Activated CD4-positive, alpha-beta memory T cell treated with anti-CD3 and anti-CD28 coated beads, Interleukin-2, amount 10 ng/mL, durations not matched to agents 7 days and 5 days (primary cell): ENCODE measurements around the gene THSD7A. TPM values are rescaled to one million over a fixed set of nuclear protein-coding genes. Genes with fewer than 3 reads are reported as not detected.

ENCODE experiments used
- CTCF ChIA-PET: fragments of 350-600 bp; sonication (Branson Sonifier 250); formaldehyde crosslinking; loops from one replicate; lab custom pipeline; 2021; ENCODE audit warnings: antibody characterized with exemption, inconsistent platforms; lab: Charles Lee
- POLR2A ChIA-PET: fragments of 350-600 bp; sonication (Branson Sonifier 250); formaldehyde crosslinking; loops from one replicate; lab custom pipeline; 2021; ENCODE audit warnings: antibody characterized with exemption; lab: Charles Lee
- DNase-seq: peaks from one replicate; pipeline ENCODE4 v3.0.0-alpha.2; 2020
- H3K27ac Mint-ChIP-seq: one replicate; pipeline ENCODE4 v1.8.0; 2021; ENCODE audit warnings: mild to moderate bottlenecking, mixed read lengths
- H3K27me3 Mint-ChIP-seq: one replicate; pipeline ENCODE4 v1.8.0; 2021; ENCODE audit warnings: mixed read lengths
- H3K36me3 Mint-ChIP-seq: one replicate; pipeline ENCODE4 v1.8.0; 2021; ENCODE audit warnings: low read depth, mixed read lengths
- H3K4me1 Mint-ChIP-seq: one replicate; pipeline ENCODE4 v1.8.0; 2021; ENCODE audit warnings: mixed read lengths
- H3K4me3 Mint-ChIP-seq: one replicate; pipeline ENCODE4 v1.8.0; 2021; ENCODE audit warnings: mild to moderate bottlenecking, mixed read lengths
- H3K9me3 Mint-ChIP-seq: one replicate; pipeline ENCODE4 v1.8.0; 2021; ENCODE audit warnings: mixed read lengths
- total RNA-seq, 2 experiments: library from RNA; stranded (reverse); gene quantifications; one replicate each; pipeline ENCODE4 v1.2.3, GENCODE V29; 2021

Gene THSD7A
- total RNA-seq, 2 experiments from 2014 or later: not detected

- Mint-ChIP-seq H3K27me3 (no peaks in the 10 kb centered on the region), H3K27ac (no peak overlapping the region), H3K4me3 (no peak overlapping the region), H3K9me3 (no peaks in the 10 kb centered on the region), H3K36me3 (no peaks in the 10 kb centered on the region), H3K4me1 (no peaks in the 10 kb centered on the region)
- ChIA-PET POLR2A (no interaction called here), CTCF (no interaction called here)
- DNase-seq: no peak
Observed at GRCh38 chr7:11699666-11700065, 132.3 kb downstream of the THSD7A start.

DNA sequence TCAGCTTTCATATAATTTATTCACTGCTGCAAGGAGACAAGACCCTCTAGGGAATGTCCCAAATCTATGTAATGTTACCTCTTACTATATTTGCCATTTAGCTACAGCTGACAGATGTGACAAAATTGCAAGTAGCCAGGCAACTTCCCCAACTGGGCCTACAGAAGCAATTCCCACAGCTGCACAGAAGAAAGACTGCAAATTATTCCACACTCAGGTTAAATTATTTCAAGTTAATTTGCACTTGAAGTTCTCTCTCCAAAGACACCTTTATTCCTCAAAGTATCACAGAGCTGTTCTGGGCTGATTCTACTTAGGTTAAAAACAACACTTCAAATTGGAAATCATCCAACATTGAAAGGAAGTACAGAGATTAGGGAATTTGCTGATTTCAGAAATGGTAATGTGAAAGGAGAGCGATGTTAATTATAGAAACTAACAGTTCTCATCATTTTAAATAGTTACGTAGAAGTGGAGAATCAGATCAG is 133.6 kb downstream of the THSD7A start:
- POLR2A ChIA-PET: no interaction called here
- CTCF ChIA-PET: no interaction called here
- no peaks in the 10 kb centered on the region for H3K4me1 Mint-ChIP-seq
- H3K27ac Mint-ChIP-seq: no peak overlapping the region
- H3K4me3 Mint-ChIP-seq: no peak overlapping the region
- DNase-seq: no peak
- no peaks in the 10 kb centered on the region for H3K36me3 Mint-ChIP-seq
- H3K9me3 Mint-ChIP-seq: no peaks in the 10 kb centered on the region
- no peaks in the 10 kb centered on the region for H3K27me3 Mint-ChIP-seq

- ChIA-PET CTCF (no interaction called here), POLR2A (no interaction called here)
- Mint-ChIP-seq H3K36me3 (no peaks in the 10 kb centered on the region), H3K27me3 (no peaks in the 10 kb centered on the region), H3K4me1 (no peaks in the 10 kb centered on the region), H3K4me3 (no peak overlapping the region), H3K9me3 (peaks cover 2% of the 10 kb centered on the region), H3K27ac (no peak overlapping the region)
- DNase-seq: no peak
Observed at GRCh38 chr7:11690395-11690794, 141.6 kb downstream of the THSD7A start.

- ChIA-PET POLR2A (no interaction called here), CTCF (no interaction called here)
- Mint-ChIP-seq H3K9me3 (peaks cover 6% of the 10 kb centered on the region), H3K4me3 (no peak overlapping the region), H3K27me3 (no peaks in the 10 kb centered on the region), H3K4me1 (no peaks in the 10 kb centered on the region), H3K36me3 (no peaks in the 10 kb centered on the region), H3K27ac (no peak overlapping the region)
- no peak for DNase-seq
Observed at GRCh38 chr7:11689096-11689495, 142.9 kb downstream of the THSD7A start.

DNA sequence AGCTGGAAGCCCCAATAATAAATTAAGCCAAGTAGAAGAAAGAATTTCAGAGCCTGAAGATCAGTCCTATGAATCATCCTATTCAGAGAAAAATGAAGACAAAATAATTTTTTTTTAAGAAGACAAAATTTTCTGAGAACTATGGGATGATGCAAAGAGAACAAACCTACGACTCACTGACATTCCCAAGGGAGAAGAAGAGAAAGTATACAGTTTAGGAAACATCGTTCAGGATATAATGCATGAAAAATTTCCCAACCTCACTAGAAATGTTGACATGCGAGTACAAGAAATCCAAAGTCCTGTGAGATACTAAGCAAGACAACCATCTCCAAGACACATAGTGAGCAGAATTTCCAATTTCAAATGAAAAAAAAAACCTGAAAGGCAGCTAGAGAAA is 150.5 kb downstream of the THSD7A start:
- no peak for DNase-seq
- Mint-ChIP-seq H3K27me3 (no peaks in the 10 kb centered on the region), H3K4me1 (no peaks in the 10 kb centered on the region), H3K9me3 (peaks cover 19% of the 10 kb centered on the region), H3K4me3 (no peak overlapping the region), H3K27ac (no peak overlapping the region), H3K36me3 (no peaks in the 10 kb centered on the region)
- CTCF ChIA-PET: no interaction called here
- POLR2A ChIA-PET: no interaction called here

- Mint-ChIP-seq H3K27me3 (no peaks in the 10 kb centered on the region), H3K4me3 (no peak overlapping the region), H3K4me1 (no peaks in the 10 kb centered on the region), H3K9me3 (peaks cover 18% of the 10 kb centered on the region), H3K36me3 (no peaks in the 10 kb centered on the region), H3K27ac (no peak overlapping the region)
- CTCF ChIA-PET: no interaction called here
- POLR2A ChIA-PET: no interaction called here
- no peak for DNase-seq
Observed at GRCh38 chr7:11675163-11675562, 156.8 kb downstream of the THSD7A start.

GRCh38 chr7:11668727-11669126 is 163.3 kb downstream of the THSD7A start:
- ChIA-PET POLR2A (no interaction called here), CTCF (no interaction called here)
- Mint-ChIP-seq H3K9me3 (no peaks in the 10 kb centered on the region), H3K36me3 (no peaks in the 10 kb centered on the region), H3K27ac (no peak overlapping the region), H3K27me3 (no peaks in the 10 kb centered on the region), H3K4me1 (no peaks in the 10 kb centered on the region), H3K4me3 (no peak overlapping the region)
- no peak for DNase-seq

DNA sequence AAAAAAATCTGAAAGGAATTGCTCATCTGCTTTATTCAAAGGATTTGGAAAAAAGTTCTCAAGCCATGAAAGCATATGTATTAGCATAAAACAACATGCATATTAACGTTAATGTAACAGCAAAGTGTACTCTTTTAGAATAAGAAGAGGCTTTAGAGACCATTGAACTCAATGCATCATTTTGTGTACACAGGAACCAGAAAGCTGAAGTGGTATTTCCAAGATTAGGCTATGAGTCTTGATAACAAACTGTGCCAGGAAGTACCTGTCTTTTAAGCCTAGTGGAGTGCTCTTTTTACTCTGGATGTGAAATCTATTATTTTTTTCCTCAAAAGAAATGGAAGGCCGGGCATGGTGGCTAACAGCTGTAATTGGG is 164.2 kb downstream of the THSD7A start:
- CTCF ChIA-PET: no interaction called here
- Mint-ChIP-seq H3K4me3 (no peak overlapping the region), H3K27me3 (no peaks in the 10 kb centered on the region)

GRCh38 chr7:11667071-11667809 is 164.8 kb downstream of the THSD7A start:
- ChIA-PET POLR2A (no interaction called here), CTCF (no interaction called here)
- H3K36me3 Mint-ChIP-seq: no peaks in the 10 kb centered on the region
- H3K9me3 Mint-ChIP-seq: no peaks in the 10 kb centered on the region
- no peak overlapping the region for H3K27ac Mint-ChIP-seq
- no peaks in the 10 kb centered on the region for H3K27me3 Mint-ChIP-seq
- no peaks in the 10 kb centered on the region for H3K4me1 Mint-ChIP-seq
- no peak overlapping the region for H3K4me3 Mint-ChIP-seq
- no peak for DNase-seq

More for the DNA sequence above, 164.2 kb downstream of the THSD7A start:
- Mint-ChIP-seq H3K4me1 (no peaks in the 10 kb centered on the region), H3K27ac (no peak overlapping the region), H3K9me3 (no peaks in the 10 kb centered on the region), H3K36me3 (no peaks in the 10 kb centered on the region)
- POLR2A ChIA-PET: no interaction called here
- DNase-seq: no peak

DNA sequence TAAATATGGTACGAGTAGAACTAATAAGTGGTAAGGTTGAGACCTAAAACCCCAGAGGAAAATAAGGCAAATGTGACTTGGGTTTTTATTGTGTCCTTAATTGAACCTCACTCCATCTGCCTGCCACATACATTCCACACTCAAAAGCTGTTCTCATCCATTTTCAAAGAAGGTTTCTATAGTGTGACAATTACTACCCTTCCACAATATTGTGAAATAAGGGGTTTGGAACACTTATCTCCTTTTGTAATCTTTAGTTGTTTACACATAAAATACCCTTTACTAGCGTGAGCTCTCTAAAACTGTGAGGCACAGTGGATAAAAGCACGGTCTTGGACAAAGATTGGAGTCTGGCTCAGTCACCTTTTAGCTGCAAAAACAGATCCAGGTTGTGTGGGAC is 166.6 kb downstream of the THSD7A start:
- ChIA-PET POLR2A (no interaction called here), CTCF (no interaction called here)
- Mint-ChIP-seq H3K36me3 (no peaks in the 10 kb centered on the region), H3K4me3 (no peak overlapping the region), H3K27ac (no peak overlapping the region), H3K9me3 (no peaks in the 10 kb centered on the region), H3K4me1 (no peaks in the 10 kb centered on the region), H3K27me3 (no peaks in the 10 kb centered on the region)
- DNase-seq: no peak

- Mint-ChIP-seq H3K27ac (no peak overlapping the region), H3K27me3 (no peaks in the 10 kb centered on the region), H3K9me3 (no peaks in the 10 kb centered on the region), H3K4me1 (no peaks in the 10 kb centered on the region), H3K4me3 (no peak overlapping the region), H3K36me3 (no peaks in the 10 kb centered on the region)
- CTCF ChIA-PET: no interaction called here
- no peak for DNase-seq
- POLR2A ChIA-PET: no interaction called here
Observed at GRCh38 chr7:11655642-11656041, 176.4 kb downstream of the THSD7A start.

- no peaks in the 10 kb centered on the region for H3K4me1 Mint-ChIP-seq
- ChIA-PET CTCF (no interaction called here), POLR2A (no interaction called here)
- H3K27me3 Mint-ChIP-seq: no peaks in the 10 kb centered on the region
- no peaks in the 10 kb centered on the region for H3K9me3 Mint-ChIP-seq
- DNase-seq: no peak
- H3K27ac Mint-ChIP-seq: no peak overlapping the region
- no peaks in the 10 kb centered on the region for H3K36me3 Mint-ChIP-seq
- no peak overlapping the region for H3K4me3 Mint-ChIP-seq
Observed at GRCh38 chr7:11655163-11655562, 176.8 kb downstream of the THSD7A start.

- CTCF ChIA-PET: no interaction called here
- H3K4me1 Mint-ChIP-seq: no peaks in the 10 kb centered on the region
- H3K9me3 Mint-ChIP-seq: no peaks in the 10 kb centered on the region
- H3K27ac Mint-ChIP-seq: no peak overlapping the region
- POLR2A ChIA-PET: no interaction called here
- no peak overlapping the region for H3K4me3 Mint-ChIP-seq
- no peak for DNase-seq
- no peaks in the 10 kb centered on the region for H3K27me3 Mint-ChIP-seq
- no peaks in the 10 kb centered on the region for H3K36me3 Mint-ChIP-seq
Observed at GRCh38 chr7:11650500-11650899, 181.5 kb downstream of the THSD7A start.

- POLR2A ChIA-PET: no interaction called here
- DNase-seq: no peak
- H3K27me3 Mint-ChIP-seq: no peaks in the 10 kb centered on the region
- H3K36me3 Mint-ChIP-seq: no peaks in the 10 kb centered on the region
- no peak overlapping the region for H3K4me3 Mint-ChIP-seq
- no peak overlapping the region for H3K27ac Mint-ChIP-seq
- CTCF ChIA-PET: no interaction called here
- H3K4me1 Mint-ChIP-seq: no peaks in the 10 kb centered on the region
- H3K9me3 Mint-ChIP-seq: no peaks in the 10 kb centered on the region
Observed at GRCh38 chr7:11650030-11650429, 182.0 kb downstream of the THSD7A start.
